ENCODE data around the gene MAMDC2. TPM values are rescaled to one million over a fixed set of nuclear protein-coding genes. Genes with fewer than 3 reads are reported as not detected.

MAMDC2 gene
- total and polyA plus RNA-seq, 2 donors (not counting 1 experiment from before 2014, with no cell fraction given) = not detected

DNA sequence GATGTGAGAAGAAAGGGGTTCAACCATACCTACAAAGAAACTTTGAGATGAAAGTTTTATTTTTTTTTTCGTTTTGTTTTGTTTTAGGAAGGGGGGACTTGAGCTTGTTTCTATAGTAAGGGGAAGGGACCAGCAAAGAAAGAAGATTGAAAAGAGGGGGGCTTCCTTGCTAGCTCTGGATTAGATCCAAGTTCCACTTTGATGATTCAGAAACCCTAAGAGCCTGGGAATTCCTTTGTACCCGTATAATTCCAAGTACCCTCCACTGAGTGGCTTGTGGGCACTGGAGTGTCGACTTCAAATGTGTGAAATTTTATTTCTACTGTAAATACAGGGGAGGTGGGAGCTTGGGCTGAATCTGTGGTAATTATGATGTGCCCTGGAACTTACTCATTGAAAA, 10.9 kb downstream of the MAMDC2 start:
- TF ChIP-seq, protein P1, sequence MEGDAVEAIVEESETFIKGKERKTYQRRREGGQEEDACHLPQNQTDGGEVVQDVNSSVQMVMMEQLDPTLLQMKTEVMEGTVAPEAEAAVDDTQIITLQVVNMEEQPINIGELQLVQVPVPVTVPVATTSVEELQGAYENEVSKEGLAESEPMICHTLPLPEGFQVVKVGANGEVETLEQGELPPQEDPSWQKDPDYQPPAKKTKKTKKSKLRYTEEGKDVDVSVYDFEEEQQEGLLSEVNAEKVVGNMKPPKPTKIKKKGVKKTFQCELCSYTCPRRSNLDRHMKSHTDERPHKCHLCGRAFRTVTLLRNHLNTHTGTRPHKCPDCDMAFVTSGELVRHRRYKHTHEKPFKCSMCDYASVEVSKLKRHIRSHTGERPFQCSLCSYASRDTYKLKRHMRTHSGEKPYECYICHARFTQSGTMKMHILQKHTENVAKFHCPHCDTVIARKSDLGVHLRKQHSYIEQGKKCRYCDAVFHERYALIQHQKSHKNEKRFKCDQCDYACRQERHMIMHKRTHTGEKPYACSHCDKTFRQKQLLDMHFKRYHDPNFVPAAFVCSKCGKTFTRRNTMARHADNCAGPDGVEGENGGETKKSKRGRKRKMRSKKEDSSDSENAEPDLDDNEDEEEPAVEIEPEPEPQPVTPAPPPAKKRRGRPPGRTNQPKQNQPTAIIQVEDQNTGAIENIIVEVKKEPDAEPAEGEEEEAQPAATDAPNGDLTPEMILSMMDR (IDR thresholded peaks at IDR 0.05) = no peak
- TF ChIP-seq EZH2 (IDR thresholded peaks at IDR 0.05; ENCODE audit: borderline replicate concordance, insufficient read depth, low read depth, low read length, poor library complexity, severe bottlenecking) = no peak
- H3K27ac ChIP-seq (ENCODE audit: low read length in 2 of 2) = no peak overlapping the region
- no peaks in the 10 kb centered on the region for H3K79me2 ChIP-seq (ENCODE audit: control insufficient read depth, insufficient read depth, low read length)
- H3K36me3 ChIP-seq (replicated peaks in 1 of 2; ENCODE audit: control extremely low read depth in 1 of 2, control insufficient read depth in 1 of 2, extremely low read depth in 1 of 2, insufficient read depth in 2 of 2, low read length in 1 of 2) = no peaks in the 10 kb centered on the region
- H3K27ac Mint-ChIP-seq = no peak overlapping the region
- H3K4me1 Mint-ChIP-seq = no peaks in the 10 kb centered on the region
- H3K4me1 ChIP-seq (ENCODE audit: control insufficient read depth in 2 of 2, insufficient read depth in 2 of 2, low read length in 2 of 2) = no peaks in the 10 kb centered on the region
- H3K4me3 ChIP-seq (ENCODE audit: control extremely low read depth in 1 of 5, extremely low read depth in 1 of 5, insufficient read depth in 1 of 5, low read depth in 2 of 5, low read length in 4 of 5) = no peak overlapping the region
- no peaks in the 10 kb centered on the region for H3K9me3 ChIP-seq (ENCODE audit: control extremely low read depth in 1 of 3, control insufficient read depth in 2 of 3, insufficient read depth in 1 of 3, low read length in 2 of 3)
- no peak overlapping the region for H3K4me3 Mint-ChIP-seq
- H4K20me1 ChIP-seq (ENCODE audit: control insufficient read depth, insufficient read depth, low read length, poor library complexity, severe bottlenecking) = no peaks in the 10 kb centered on the region
- no peak overlapping the region for H3K4me2 ChIP-seq (replicated peaks; ENCODE audit: low read depth, low read length, poor library complexity, severe bottlenecking)
- no peak overlapping the region for H3K9ac ChIP-seq (ENCODE audit: low read length)
- H3K27me3 Mint-ChIP-seq = peaks cover 41% of the 10 kb centered on the region
- ATAC-seq (ENCODE audit: low read depth) (no peak), DNase-seq (no peak)
- CTCF ChIA-PET = no interaction called here
- intact Hi-C loops (cut with micrococcal nuclease) = no loop called here
- POLR2A ChIA-PET = no interaction called here
- H2AFZ ChIP-seq (ENCODE audit: insufficient read depth, low read depth, low read length, poor library complexity, severe bottlenecking) = no peak overlapping the region
- no peaks in the 10 kb centered on the region for H3K27me3 ChIP-seq (replicated peaks in 1 of 4; ENCODE audit: control extremely low read depth in 1 of 4, control insufficient read depth in 3 of 4, insufficient read depth in 4 of 4, low read length in 3 of 4)
- WGBS (ENCODE audit: insufficient coverage) = no CpG with 5 or more reads among the region's 3 CpGs
- no peaks in the 10 kb centered on the region for H3K9me3 Mint-ChIP-seq (ENCODE audit: insufficient read depth)

DNA sequence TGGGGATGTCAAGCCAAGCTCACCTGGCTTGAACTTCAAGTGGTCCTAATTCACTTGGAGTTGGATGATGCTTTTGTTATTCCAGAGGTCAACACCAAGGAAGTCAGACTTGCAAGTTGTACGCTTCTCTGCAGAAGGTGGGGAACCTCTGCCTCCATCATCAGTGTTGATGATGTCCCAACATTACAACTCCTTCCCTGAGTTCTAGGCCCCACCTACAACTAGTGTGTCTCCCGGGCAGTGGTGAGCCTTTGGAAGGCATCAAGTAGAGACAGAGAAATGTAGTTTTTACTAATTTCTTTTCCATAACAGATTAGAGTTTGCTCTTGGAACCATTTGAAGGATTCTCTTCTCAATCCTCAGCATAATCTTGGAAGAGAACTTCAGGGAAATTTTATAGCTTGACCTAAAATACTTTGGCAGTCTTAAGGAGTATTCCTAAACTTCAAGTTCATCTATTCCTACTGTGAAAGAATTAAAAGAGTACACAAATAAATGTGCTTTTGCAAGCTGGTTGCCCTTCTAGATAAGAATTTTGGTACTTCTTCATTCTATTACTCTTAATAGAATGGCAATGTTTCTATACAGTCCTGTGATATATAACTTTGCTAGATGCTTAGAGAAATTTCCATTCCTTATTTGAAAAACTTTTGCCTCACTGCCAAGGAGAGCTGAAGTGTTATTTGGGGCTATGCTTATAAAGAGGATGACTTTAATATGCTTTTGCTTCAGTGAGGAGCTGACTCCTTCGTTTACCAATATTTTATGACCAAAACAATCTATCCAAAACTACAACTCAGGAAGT, 12.0 kb downstream of the MAMDC2 start:
- Mint-ChIP-seq H3K4me1 (no peaks in the 10 kb centered on the region), H3K27ac (no peak overlapping the region), H3K4me3 (no peak overlapping the region), H3K9me3 (ENCODE audit: insufficient read depth) (no peaks in the 10 kb centered on the region), H3K27me3 (peaks cover 37% of the 10 kb centered on the region)
- H3K79me2 ChIP-seq (ENCODE audit: control insufficient read depth, insufficient read depth, low read length) = no peaks in the 10 kb centered on the region
- intact Hi-C loops (cut with micrococcal nuclease) = no loop called here
- no peaks in the 10 kb centered on the region for H4K20me1 ChIP-seq (ENCODE audit: control insufficient read depth, insufficient read depth, low read length, poor library complexity, severe bottlenecking)
- no peaks in the 10 kb centered on the region for H3K36me3 ChIP-seq (replicated peaks in 1 of 2; ENCODE audit: control extremely low read depth in 1 of 2, control insufficient read depth in 1 of 2, extremely low read depth in 1 of 2, insufficient read depth in 2 of 2, low read length in 1 of 2)
- ChIA-PET POLR2A (no interaction called here), CTCF (no interaction called here)
- 86% methylated on average over 1 of the region's 3 CpGs for whole genome bisulfite sequencing (ENCODE audit: insufficient coverage)
- no peak overlapping the region for H3K4me2 ChIP-seq (replicated peaks; ENCODE audit: low read depth, low read length, poor library complexity, severe bottlenecking)
- H3K27ac ChIP-seq (ENCODE audit: low read length in 2 of 2) = no peak overlapping the region
- DNase-seq (no peak), ATAC-seq (ENCODE audit: low read depth) (no peak)
- H3K4me3 ChIP-seq (ENCODE audit: control extremely low read depth in 1 of 5, extremely low read depth in 1 of 5, insufficient read depth in 1 of 5, low read depth in 2 of 5, low read length in 4 of 5) = no peak overlapping the region
- no peaks in the 10 kb centered on the region for H3K9me3 ChIP-seq (ENCODE audit: control extremely low read depth in 1 of 3, control insufficient read depth in 2 of 3, insufficient read depth in 1 of 3, low read length in 2 of 3)
- no peaks in the 10 kb centered on the region for H3K27me3 ChIP-seq (replicated peaks in 1 of 4; ENCODE audit: control extremely low read depth in 1 of 4, control insufficient read depth in 3 of 4, insufficient read depth in 4 of 4, low read length in 3 of 4)
- TF ChIP-seq, protein P1 (IDR thresholded peaks at IDR 0.05) = no peak
- TF ChIP-seq EZH2 (IDR thresholded peaks at IDR 0.05; ENCODE audit: borderline replicate concordance, insufficient read depth, low read depth, low read length, poor library complexity, severe bottlenecking) = no peak
- no peak overlapping the region for H3K9ac ChIP-seq (ENCODE audit: low read length)
- no peaks in the 10 kb centered on the region for H3K4me1 ChIP-seq (ENCODE audit: control insufficient read depth in 2 of 2, insufficient read depth in 2 of 2, low read length in 2 of 2)
- no peak overlapping the region for H2AFZ ChIP-seq (ENCODE audit: insufficient read depth, low read depth, low read length, poor library complexity, severe bottlenecking)

Measured in B cell (primary cell).